ENCODE results near the gene MINK1. TPM values are rescaled to one million over a fixed set of nuclear protein-coding genes. Genes with fewer than 3 reads are reported as not detected.

The MINK1 gene
- total RNA-seq, 1 donor from 2014 or later: 59.7 TPM

- no peak for DNase-seq
- no peaks in the 10 kb centered on the region for H3K9me3 Mint-ChIP-seq
- no peak overlapping the region for H3K4me3 Mint-ChIP-seq
- intact Hi-C loops (cut with micrococcal nuclease): loop anchor here (10.0 kb wide), 1 partner anchor 46 kb away; the partner anchor contains the start of gene MINK1
- peaks cover 33% of the 10 kb centered on the region for H3K36me3 Mint-ChIP-seq (ENCODE audit: low read depth)
- H3K27me3 Mint-ChIP-seq: no peaks in the 10 kb centered on the region
- no peak overlapping the region for H3K27ac Mint-ChIP-seq
- H3K4me1 Mint-ChIP-seq: peaks cover 3% of the 10 kb centered on the region
Measured at GRCh38 chr17:4880857-4881256, 47.7 kb downstream of the MINK1 start.

GRCh38 chr17:4881761-4882555, 48.8 kb downstream of the MINK1 start:
- peaks cover 36% of the 10 kb centered on the region for H3K36me3 Mint-ChIP-seq (ENCODE audit: low read depth)
- H3K4me3 Mint-ChIP-seq: no peak overlapping the region
- intact Hi-C loops (cut with micrococcal nuclease): loop anchor here (10.0 kb wide), 1 partner anchor 47 kb away; the partner anchor contains the start of gene MINK1

DNA sequence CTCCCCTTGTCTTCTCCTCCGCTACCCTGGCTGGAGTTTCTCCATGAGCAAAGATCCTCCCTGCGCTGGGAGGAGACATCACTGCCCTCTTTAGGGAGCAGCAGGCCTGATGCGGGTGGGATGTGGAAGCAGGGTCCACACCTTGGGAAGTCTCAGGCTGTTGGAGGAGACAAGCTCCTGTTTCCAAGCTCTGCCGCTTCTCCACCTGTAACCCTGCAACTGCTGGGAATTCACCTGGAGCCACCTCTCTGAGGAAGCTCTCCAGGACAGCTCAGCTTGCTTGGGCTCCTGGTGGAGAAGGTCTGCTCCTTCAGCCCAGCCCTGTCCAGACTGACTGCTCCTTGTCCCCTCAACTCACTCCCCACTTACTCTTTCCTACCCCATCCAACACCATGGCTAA, 51.3 kb downstream of the MINK1 start:
- H3K9me3 Mint-ChIP-seq: no peaks in the 10 kb centered on the region
- H3K27me3 Mint-ChIP-seq: no peaks in the 10 kb centered on the region
- H3K36me3 Mint-ChIP-seq (ENCODE audit: low read depth): peaks cover 40% of the 10 kb centered on the region
- H3K4me3 Mint-ChIP-seq: no peak overlapping the region
- peaks cover 3% of the 10 kb centered on the region for H3K4me1 Mint-ChIP-seq
- no peak overlapping the region for H3K27ac Mint-ChIP-seq
- DNase-seq: no peak
- intact Hi-C loops (cut with micrococcal nuclease): loop anchor here (10.0 kb wide), 1 partner anchor 50 kb away; the partner anchor contains the start of gene MINK1

More at GRCh38 chr17:4881761-4882555, 48.8 kb downstream of the MINK1 start:
- DNase-seq: peak; percentile 90
- no peaks in the 10 kb centered on the region for H3K27me3 Mint-ChIP-seq
- peaks cover 3% of the 10 kb centered on the region for H3K4me1 Mint-ChIP-seq
- H3K9me3 Mint-ChIP-seq: no peaks in the 10 kb centered on the region
- H3K27ac Mint-ChIP-seq: no peak overlapping the region

DNA sequence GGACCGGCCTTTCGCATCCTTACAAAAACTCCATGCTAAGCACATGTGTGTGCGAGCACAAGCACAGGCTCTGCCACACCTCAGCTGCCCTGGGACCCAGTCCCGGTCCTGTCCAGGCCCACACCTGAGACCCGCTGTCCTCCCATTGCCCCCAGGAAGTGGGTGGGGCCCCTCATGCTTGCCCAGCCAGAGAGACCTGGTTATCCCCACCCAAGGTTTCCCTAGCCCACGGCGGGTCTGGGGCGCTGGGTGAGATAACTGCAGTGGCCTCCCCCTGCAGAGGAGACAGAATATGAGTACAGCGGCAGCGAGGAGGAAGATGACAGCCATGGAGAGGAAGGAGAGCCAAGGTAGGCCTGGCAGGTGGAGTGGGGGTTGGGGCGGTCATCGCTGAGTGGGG, 53.7 kb downstream of the MINK1 start:
- Mint-ChIP-seq H3K4me3 (no peak overlapping the region), H3K9me3 (no peaks in the 10 kb centered on the region), H3K27ac (no peak overlapping the region), H3K27me3 (no peaks in the 10 kb centered on the region), H3K4me1 (peaks cover 1% of the 10 kb centered on the region), H3K36me3 (ENCODE audit: low read depth) (peaks cover 41% of the 10 kb centered on the region)
- DNase-seq: no peak
- intact Hi-C loops (cut with micrococcal nuclease): loop anchor here (10.0 kb wide), 1 partner anchor 52 kb away; the partner anchor contains the start of gene MINK1

DNA sequence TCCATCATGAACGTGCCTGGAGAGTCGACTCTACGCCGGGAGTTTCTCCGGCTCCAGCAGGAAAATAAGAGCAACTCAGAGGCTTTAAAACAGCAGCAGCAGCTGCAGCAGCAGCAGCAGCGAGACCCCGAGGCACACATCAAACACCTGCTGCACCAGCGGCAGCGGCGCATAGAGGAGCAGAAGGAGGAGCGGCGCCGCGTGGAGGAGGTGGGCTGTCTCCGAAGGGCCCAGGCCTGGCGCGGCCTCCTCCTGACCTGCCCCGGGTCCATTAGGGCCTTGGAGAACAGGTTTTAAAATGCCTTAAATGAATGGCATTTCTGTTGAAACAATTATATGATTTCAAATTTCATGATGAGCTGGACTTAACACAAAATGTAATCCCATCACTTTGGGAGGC, 54.4 kb downstream of the MINK1 start:
- Mint-ChIP-seq H3K9me3 (no peaks in the 10 kb centered on the region), H3K4me3 (no peak overlapping the region), H3K4me1 (no peaks in the 10 kb centered on the region), H3K36me3 (ENCODE audit: low read depth) (peaks cover 41% of the 10 kb centered on the region), H3K27me3 (no peaks in the 10 kb centered on the region), H3K27ac (no peak overlapping the region)
- DNase-seq: no peak
- intact Hi-C loops (cut with micrococcal nuclease): loop anchor here (10.0 kb wide), 1 partner anchor 53 kb away; the partner anchor contains the start of gene MINK1

GRCh38 chr17:4891411-4892410, 58.6 kb downstream of the MINK1 start:
- intact Hi-C loops (cut with micrococcal nuclease): no loop called here
- no peaks in the 10 kb centered on the region for H3K27me3 Mint-ChIP-seq
- H3K9me3 Mint-ChIP-seq: no peaks in the 10 kb centered on the region
- no peak overlapping the region for H3K4me3 Mint-ChIP-seq
- H3K27ac Mint-ChIP-seq: no peak overlapping the region
- no peaks in the 10 kb centered on the region for H3K4me1 Mint-ChIP-seq
- no peak for DNase-seq
- H3K36me3 Mint-ChIP-seq (ENCODE audit: low read depth): peaks cover 41% of the 10 kb centered on the region

DNA sequence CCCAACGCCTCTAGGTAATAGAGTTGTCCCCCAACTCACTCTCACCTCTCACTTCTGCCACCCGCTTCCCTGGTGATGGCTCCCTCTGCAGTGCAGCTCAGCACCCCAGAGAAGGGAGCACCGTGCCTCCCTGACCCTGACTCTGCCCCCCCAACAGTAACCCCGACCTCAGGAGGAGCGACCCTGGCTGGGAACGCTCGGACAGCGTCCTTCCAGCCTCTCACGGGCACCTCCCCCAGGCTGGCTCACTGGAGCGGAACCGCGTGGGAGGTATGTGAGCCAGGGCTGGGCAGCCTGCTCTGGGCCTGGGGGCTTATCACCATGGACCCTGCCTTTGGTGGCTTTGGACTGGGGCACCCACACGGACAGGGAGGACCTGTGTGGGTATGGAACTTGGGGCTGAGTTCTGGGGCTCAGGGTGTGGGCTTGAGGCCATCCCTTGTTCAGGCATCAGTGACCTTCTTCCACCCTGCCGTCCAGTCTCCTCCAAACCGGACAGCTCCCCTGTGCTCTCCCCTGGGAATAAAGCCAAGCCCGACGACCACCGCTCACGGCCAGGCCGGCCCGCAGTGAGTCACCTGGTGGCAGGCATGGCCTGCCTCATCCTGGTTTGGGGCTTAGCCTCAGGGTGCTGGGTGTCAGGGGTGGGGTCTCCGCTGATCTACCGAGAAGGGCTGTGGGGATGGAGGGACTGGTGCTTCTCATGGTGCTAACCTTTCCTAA, 59.5 kb downstream of the MINK1 start:
- Mint-ChIP-seq H3K4me3 (no peak overlapping the region), H3K9me3 (no peaks in the 10 kb centered on the region), H3K27me3 (no peaks in the 10 kb centered on the region), H3K27ac (no peak overlapping the region), H3K36me3 (ENCODE audit: low read depth) (peaks cover 34% of the 10 kb centered on the region), H3K4me1 (no peaks in the 10 kb centered on the region)
- no peak for DNase-seq
- intact Hi-C loops (cut with micrococcal nuclease): no loop called here

DNA sequence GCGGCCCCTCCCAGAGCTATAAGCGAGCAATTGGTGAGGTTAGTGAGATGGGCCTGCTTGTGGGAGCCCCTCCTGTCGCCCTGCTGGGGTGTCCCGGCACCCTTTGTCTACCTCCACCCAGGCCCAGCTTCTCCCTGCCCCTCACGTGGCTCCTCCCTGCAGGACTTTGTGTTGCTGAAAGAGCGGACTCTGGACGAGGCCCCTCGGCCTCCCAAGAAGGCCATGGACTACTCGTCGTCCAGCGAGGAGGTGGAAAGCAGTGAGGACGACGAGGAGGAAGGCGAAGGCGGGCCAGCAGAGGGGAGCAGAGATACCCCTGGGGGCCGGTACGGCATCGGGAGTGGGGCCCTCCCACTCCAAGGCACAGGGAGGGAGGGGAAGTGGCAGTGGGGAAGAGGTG, 60.1 kb downstream of the MINK1 start:
- H3K9me3 Mint-ChIP-seq: no peaks in the 10 kb centered on the region
- no peaks in the 10 kb centered on the region for H3K4me1 Mint-ChIP-seq
- intact Hi-C loops (cut with micrococcal nuclease): no loop called here
- H3K27ac Mint-ChIP-seq: no peak overlapping the region
- no peaks in the 10 kb centered on the region for H3K27me3 Mint-ChIP-seq
- no peak for DNase-seq
- no peak overlapping the region for H3K4me3 Mint-ChIP-seq
- peaks cover 32% of the 10 kb centered on the region for H3K36me3 Mint-ChIP-seq (ENCODE audit: low read depth)

- peaks cover 3% of the 10 kb centered on the region for H3K4me1 Mint-ChIP-seq
- H3K27me3 Mint-ChIP-seq: no peaks in the 10 kb centered on the region
- no peak overlapping the region for H3K4me3 Mint-ChIP-seq
- no peak for DNase-seq
- no peaks in the 10 kb centered on the region for H3K9me3 Mint-ChIP-seq
- peaks cover 31% of the 10 kb centered on the region for H3K36me3 Mint-ChIP-seq (ENCODE audit: low read depth)
- intact Hi-C loops (cut with micrococcal nuclease): no loop called here
- H3K27ac Mint-ChIP-seq: no peak overlapping the region
Measured at GRCh38 chr17:4893721-4894560, 60.8 kb downstream of the MINK1 start.

GRCh38 chr17:4895121-4895520, 62.0 kb downstream of the MINK1 start:
- H3K4me1 Mint-ChIP-seq: peaks cover 9% of the 10 kb centered on the region
- intact Hi-C loops (cut with micrococcal nuclease): no loop called here

DNA sequence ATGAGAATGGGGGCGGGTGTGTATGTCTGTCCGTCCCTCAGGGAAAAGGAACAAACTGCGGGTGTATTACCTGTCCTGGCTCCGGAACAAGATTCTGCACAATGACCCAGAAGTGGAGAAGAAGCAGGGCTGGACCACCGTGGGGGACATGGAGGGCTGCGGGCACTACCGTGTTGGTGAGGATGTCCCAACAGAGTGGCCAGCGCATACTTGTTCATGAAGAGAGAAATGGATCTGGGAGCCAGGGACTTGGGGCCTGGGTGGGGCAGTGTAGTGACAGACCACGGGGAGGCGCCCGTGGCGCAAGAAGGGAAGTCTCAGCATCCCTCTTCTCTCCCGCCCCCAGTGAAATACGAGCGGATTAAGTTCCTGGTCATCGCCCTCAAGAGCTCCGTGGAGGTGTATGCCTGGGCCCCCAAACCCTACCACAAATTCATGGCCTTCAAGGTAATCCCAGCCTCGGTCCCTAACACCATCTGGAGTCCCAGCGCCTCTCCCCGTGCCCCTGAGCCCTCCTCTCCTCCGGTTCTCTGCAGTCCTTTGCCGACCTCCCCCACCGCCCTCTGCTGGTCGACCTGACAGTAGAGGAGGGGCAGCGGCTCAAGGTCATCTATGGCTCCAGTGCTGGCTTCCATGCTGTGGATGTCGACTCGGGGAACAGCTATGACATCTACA, 62.7 kb downstream of the MINK1 start:
- Mint-ChIP-seq H3K9me3 (no peaks in the 10 kb centered on the region), H3K36me3 (ENCODE audit: low read depth) (peaks cover 26% of the 10 kb centered on the region), H3K27me3 (peaks cover 3% of the 10 kb centered on the region), H3K4me1 (peaks cover 9% of the 10 kb centered on the region), H3K4me3 (no peak overlapping the region), H3K27ac (no peak overlapping the region)
- intact Hi-C loops (cut with micrococcal nuclease): no loop called here
- no peak for DNase-seq

More at GRCh38 chr17:4895121-4895520, 62.0 kb downstream of the MINK1 start:
- Mint-ChIP-seq H3K9me3 (no peaks in the 10 kb centered on the region), H3K27ac (no peak overlapping the region), H3K36me3 (ENCODE audit: low read depth) (peaks cover 28% of the 10 kb centered on the region), H3K27me3 (peaks cover 3% of the 10 kb centered on the region), H3K4me3 (no peak overlapping the region)
- DNase-seq: no peak
